ENCODE results near the gene EIF2A.
A peak's percentile ranks its signal among the peaks of the same experiment; 100 is the strongest.
"Not testable (repeated sequence)": the region's sequence is repeated elsewhere in the genome, so short reads cannot be mapped to it uniquely, and the experiment has no call there.

EIF2A gene

GRCh38 chr3:150597646-150598045, 51.1 kb downstream of the EIF2A start:
- Histone ChIP-seq H3K9me3 (ENCODE audit: low read length) (peaks cover 3% of the 10 kb centered on the region), H3K27me3 (ENCODE audit: insufficient read depth, low read length) (no peaks in the 10 kb centered on the region), H3K36me3 (ENCODE audit: insufficient read depth, low read length) (peaks cover 2% of the 10 kb centered on the region), H2AFZ (ENCODE audit: low read depth, low read length) (no peak overlapping the region), H3K4me3 (ENCODE audit: low read length) (no peak overlapping the region), H3K4me1 (ENCODE audit: insufficient read depth, low read length) (peaks cover 35% of the 10 kb centered on the region)

GRCh38 chr3:150599611-150600297, 53.2 kb downstream of the EIF2A start:
- peaks cover 40% of the 10 kb centered on the region for H3K4me1 ChIP-seq (ENCODE audit: insufficient read depth, low read length)
- no peak overlapping the region for H2AFZ ChIP-seq (ENCODE audit: low read depth, low read length)
- no peaks in the 10 kb centered on the region for H3K36me3 ChIP-seq (ENCODE audit: insufficient read depth, low read length)
- H3K27me3 ChIP-seq (ENCODE audit: insufficient read depth, low read length) = no peaks in the 10 kb centered on the region
- H3K4me3 ChIP-seq (ENCODE audit: low read length) = no peak overlapping the region
- H3K9me3 ChIP-seq (ENCODE audit: low read length) = peaks cover under 1% of the 10 kb centered on the region

- not testable (repeated sequence) for H2AFZ ChIP-seq (ENCODE audit: low read depth, low read length); H3K4me3 ChIP-seq (ENCODE audit: low read length); H3K9me3 ChIP-seq (ENCODE audit: low read length); H3K36me3 ChIP-seq (ENCODE audit: insufficient read depth, low read length); H3K27me3 ChIP-seq (ENCODE audit: insufficient read depth, low read length)
- H3K4me1 ChIP-seq (ENCODE audit: insufficient read depth, low read length) = peaks cover 45% of the 10 kb centered on the region
These were observed 54.3 kb downstream of the EIF2A start for GRCh38 chr3:150600647-150601530.

- no peaks in the 10 kb centered on the region for H3K9me3 ChIP-seq (ENCODE audit: low read length)
- H3K36me3 ChIP-seq (ENCODE audit: insufficient read depth, low read length) = peaks cover 5% of the 10 kb centered on the region
- H3K4me3 ChIP-seq (ENCODE audit: low read length) = peak overlapping the region; percentile 70
These were observed 56.0 kb downstream of the EIF2A start for GRCh38 chr3:150602426-150603152.

GRCh38 chr3:150603153-150603979, 56.8 kb downstream of the EIF2A start, which contains the start of gene SELENOT:
Gene SELENOT, plus strand, starts transcription at chr3:150603321. Its CDS starts 42 bp downstream, at chr3:150603363.
- H3K36me3 ChIP-seq (ENCODE audit: insufficient read depth, low read length) = peaks cover 5% of the 10 kb centered on the region
- peaks cover 54% of the 10 kb centered on the region for H3K4me1 ChIP-seq (ENCODE audit: insufficient read depth, low read length)
- H3K4me3 ChIP-seq (ENCODE audit: low read length) = peak within 1 kb of the TSS; percentile 70
- H2AFZ ChIP-seq (ENCODE audit: low read depth, low read length) = peak within 1 kb of the TSS; percentile 27
- H3K9me3 ChIP-seq (ENCODE audit: low read length) = no peaks in the 10 kb centered on the region
- no peaks in the 10 kb centered on the region for H3K27me3 ChIP-seq (ENCODE audit: insufficient read depth, low read length)

More at GRCh38 chr3:150602426-150603152, 56.0 kb downstream of the EIF2A start:
- H3K4me1 ChIP-seq (ENCODE audit: insufficient read depth, low read length) = peaks cover 50% of the 10 kb centered on the region
- peak overlapping the region; percentile 27 for H2AFZ ChIP-seq (ENCODE audit: low read depth, low read length)
- H3K27me3 ChIP-seq (ENCODE audit: insufficient read depth, low read length) = no peaks in the 10 kb centered on the region

- peak overlapping the region; percentile 8 for H2AFZ ChIP-seq (ENCODE audit: low read depth, low read length)
- no peaks in the 10 kb centered on the region for H3K9me3 ChIP-seq (ENCODE audit: low read length)
- H3K4me1 ChIP-seq (ENCODE audit: insufficient read depth, low read length) = peaks cover 52% of the 10 kb centered on the region
- H3K4me3 ChIP-seq (ENCODE audit: low read length) = peak overlapping the region; percentile 70
- H3K36me3 ChIP-seq (ENCODE audit: insufficient read depth, low read length) = peaks cover 5% of the 10 kb centered on the region
- H3K27me3 ChIP-seq (ENCODE audit: insufficient read depth, low read length) = no peaks in the 10 kb centered on the region
These were observed 57.4 kb downstream of the EIF2A start for GRCh38 chr3:150603980-150604319.

GRCh38 chr3:150605998-150606641, 59.5 kb downstream of the EIF2A start:
- Histone ChIP-seq H3K27me3 (ENCODE audit: insufficient read depth, low read length) (no peaks in the 10 kb centered on the region), H3K4me1 (ENCODE audit: insufficient read depth, low read length) (peaks cover 31% of the 10 kb centered on the region), H2AFZ (ENCODE audit: low read depth, low read length) (no peak overlapping the region), H3K4me3 (ENCODE audit: low read length) (no peak overlapping the region), H3K9me3 (ENCODE audit: low read length) (no peaks in the 10 kb centered on the region), H3K36me3 (ENCODE audit: insufficient read depth, low read length) (peaks cover 7% of the 10 kb centered on the region)

- Histone ChIP-seq H3K36me3 (ENCODE audit: insufficient read depth, low read length) (peaks cover 15% of the 10 kb centered on the region), H3K4me1 (ENCODE audit: insufficient read depth, low read length) (peaks cover 19% of the 10 kb centered on the region), H3K27me3 (ENCODE audit: insufficient read depth, low read length) (no peaks in the 10 kb centered on the region), H2AFZ (ENCODE audit: low read depth, low read length) (no peak overlapping the region), H3K4me3 (ENCODE audit: low read length) (no peak overlapping the region), H3K9me3 (ENCODE audit: low read length) (peaks cover 4% of the 10 kb centered on the region)
These were observed 60.9 kb downstream of the EIF2A start for GRCh38 chr3:150607267-150608065.

- no peak overlapping the region for H3K4me3 ChIP-seq (ENCODE audit: low read length)
- peaks cover 18% of the 10 kb centered on the region for H3K36me3 ChIP-seq (ENCODE audit: insufficient read depth, low read length)
- H3K9me3 ChIP-seq (ENCODE audit: low read length) = peaks cover 8% of the 10 kb centered on the region
- no peaks in the 10 kb centered on the region for H3K27me3 ChIP-seq (ENCODE audit: insufficient read depth, low read length)
- peaks cover 13% of the 10 kb centered on the region for H3K4me1 ChIP-seq (ENCODE audit: insufficient read depth, low read length)
- H2AFZ ChIP-seq (ENCODE audit: low read depth, low read length) = no peak overlapping the region
These were observed 63.4 kb downstream of the EIF2A start for GRCh38 chr3:150609988-150610387.

- H3K9me3 ChIP-seq (ENCODE audit: low read length) = peaks cover 8% of the 10 kb centered on the region
- H3K4me1 ChIP-seq (ENCODE audit: insufficient read depth, low read length) = peaks cover 8% of the 10 kb centered on the region
- H2AFZ ChIP-seq (ENCODE audit: low read depth, low read length) = no peak overlapping the region
- no peaks in the 10 kb centered on the region for H3K27me3 ChIP-seq (ENCODE audit: insufficient read depth, low read length)
- no peak overlapping the region for H3K4me3 ChIP-seq (ENCODE audit: low read length)
- peaks cover 18% of the 10 kb centered on the region for H3K36me3 ChIP-seq (ENCODE audit: insufficient read depth, low read length)
These were observed 64.2 kb downstream of the EIF2A start for GRCh38 chr3:150610785-150611184.

- Histone ChIP-seq H3K4me1 (ENCODE audit: insufficient read depth, low read length) (peaks cover 8% of the 10 kb centered on the region), H3K36me3 (ENCODE audit: insufficient read depth, low read length) (peaks cover 15% of the 10 kb centered on the region), H3K27me3 (ENCODE audit: insufficient read depth, low read length) (no peaks in the 10 kb centered on the region), H3K9me3 (ENCODE audit: low read length) (peaks cover 9% of the 10 kb centered on the region), H3K4me3 (ENCODE audit: low read length) (no peak overlapping the region), H2AFZ (ENCODE audit: low read depth, low read length) (no peak overlapping the region)
These were observed 65.1 kb downstream of the EIF2A start for GRCh38 chr3:150611666-150612065.

Data from neuron (in vitro differentiated cells).